ENCODE measurements around the gene FBXL19. TPM values are rescaled to one million over a fixed set of nuclear protein-coding genes. Genes with fewer than 3 reads are reported as not detected.

FBXL19 gene
- total RNA-seq, 1 donor from 2014 or later = 3.6 TPM

DNA sequence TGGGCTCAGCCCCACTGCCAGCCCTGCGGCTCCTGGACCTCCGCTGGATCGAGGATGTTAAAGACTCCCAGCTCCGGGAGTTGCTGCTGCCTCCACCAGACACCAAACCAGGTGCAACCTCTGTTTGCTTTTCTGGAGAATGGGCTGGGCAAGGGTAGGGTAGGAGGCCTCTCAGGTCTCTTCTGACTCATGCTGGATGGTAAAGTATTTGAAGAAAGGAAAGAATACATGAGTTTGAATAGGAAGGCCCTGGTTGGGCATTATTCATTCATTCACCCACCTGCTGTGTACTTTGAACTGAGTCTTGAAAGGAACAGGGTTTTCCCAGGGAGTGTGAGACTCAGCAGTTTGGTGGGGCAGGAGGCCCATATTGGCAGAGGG is 19.0 kb downstream of the FBXL19 start:
- no peak for ATAC-seq
- no peak for DNase-seq (ENCODE audit: low spot score)

DNA sequence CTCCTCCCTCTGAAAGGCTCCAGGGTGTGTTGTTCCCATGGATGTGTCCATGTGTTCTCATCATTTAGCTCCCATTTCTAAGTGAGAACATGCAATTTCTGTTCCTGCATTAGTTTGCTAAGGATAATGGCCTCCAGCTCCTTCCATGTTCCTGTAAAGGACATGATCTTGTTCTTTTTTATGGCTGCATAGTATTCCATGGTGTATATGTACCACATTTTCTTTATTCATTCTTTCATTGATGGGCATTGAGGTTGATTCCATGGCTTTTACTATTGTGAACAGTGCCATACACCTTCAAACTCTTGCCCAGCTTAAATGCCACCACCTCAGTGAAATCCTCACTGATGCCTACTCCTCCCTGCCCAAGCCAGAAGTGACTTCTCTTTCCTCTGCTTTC is 21.0 kb downstream of the FBXL19 start:
- no peak for ATAC-seq
- DNase-seq (ENCODE audit: low spot score) = no peak

DNA sequence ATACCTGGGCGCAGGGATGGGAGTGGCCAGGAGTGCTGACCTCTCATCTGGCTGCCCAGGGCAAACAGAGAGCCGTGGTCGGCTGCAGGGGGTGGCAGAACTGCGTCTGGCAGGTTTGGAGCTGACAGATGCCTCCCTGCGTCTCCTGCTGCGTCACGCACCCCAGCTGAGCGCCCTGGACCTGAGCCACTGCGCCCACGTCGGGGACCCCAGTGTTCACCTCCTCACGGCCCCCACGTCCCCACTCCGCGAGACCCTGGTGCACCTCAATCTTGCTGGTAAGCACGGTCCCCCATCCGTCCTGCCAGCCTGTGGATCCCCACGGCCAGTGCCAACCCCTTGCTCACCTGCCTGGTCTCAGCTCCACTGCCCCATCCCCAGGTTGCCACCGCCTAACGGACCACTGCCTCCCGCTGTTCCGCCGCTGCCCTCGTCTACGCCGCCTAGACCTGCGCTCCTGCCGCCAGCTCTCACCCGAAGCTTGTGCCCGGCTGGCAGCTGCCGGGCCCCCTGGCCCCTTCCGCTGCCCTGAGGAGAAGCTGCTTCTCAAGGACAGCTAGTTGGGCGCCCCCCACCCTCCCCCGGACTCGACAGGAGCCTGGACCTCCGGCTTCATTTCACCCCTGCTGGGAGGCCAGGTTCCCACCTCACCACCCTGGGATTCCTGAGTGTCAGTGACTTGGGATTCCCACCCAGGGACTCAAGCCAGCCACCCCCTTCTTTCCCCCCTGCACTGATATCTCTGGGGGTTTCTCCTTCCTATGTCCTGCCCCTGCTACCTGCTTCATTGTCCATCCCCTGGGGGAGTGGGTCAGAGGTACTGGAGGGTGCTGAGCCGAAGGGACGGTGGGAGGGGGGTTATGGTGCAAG is 23.5 kb downstream of the FBXL19 start:
- no peak for ATAC-seq
- peak; percentile 56 for DNase-seq (ENCODE audit: low spot score)

DNA sequence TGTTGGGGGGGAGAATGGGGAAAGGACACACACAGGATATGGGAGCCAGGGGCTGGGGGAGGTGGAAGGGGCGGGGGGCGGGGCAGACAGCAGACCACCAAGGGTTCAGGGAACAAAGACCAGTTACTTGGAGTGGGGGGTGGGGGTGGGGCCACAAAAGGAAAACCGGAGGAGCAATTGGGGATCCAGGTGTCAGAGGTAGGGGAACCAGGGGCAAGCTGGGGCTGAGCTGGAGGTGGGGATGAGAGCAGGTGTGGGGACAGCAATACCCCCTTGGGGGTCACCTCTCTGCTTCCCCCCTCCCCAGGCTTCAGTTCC is 24.1 kb downstream of the FBXL19 start:
- DNase-seq (ENCODE audit: low spot score) (no peak), ATAC-seq (no peak)

DNA sequence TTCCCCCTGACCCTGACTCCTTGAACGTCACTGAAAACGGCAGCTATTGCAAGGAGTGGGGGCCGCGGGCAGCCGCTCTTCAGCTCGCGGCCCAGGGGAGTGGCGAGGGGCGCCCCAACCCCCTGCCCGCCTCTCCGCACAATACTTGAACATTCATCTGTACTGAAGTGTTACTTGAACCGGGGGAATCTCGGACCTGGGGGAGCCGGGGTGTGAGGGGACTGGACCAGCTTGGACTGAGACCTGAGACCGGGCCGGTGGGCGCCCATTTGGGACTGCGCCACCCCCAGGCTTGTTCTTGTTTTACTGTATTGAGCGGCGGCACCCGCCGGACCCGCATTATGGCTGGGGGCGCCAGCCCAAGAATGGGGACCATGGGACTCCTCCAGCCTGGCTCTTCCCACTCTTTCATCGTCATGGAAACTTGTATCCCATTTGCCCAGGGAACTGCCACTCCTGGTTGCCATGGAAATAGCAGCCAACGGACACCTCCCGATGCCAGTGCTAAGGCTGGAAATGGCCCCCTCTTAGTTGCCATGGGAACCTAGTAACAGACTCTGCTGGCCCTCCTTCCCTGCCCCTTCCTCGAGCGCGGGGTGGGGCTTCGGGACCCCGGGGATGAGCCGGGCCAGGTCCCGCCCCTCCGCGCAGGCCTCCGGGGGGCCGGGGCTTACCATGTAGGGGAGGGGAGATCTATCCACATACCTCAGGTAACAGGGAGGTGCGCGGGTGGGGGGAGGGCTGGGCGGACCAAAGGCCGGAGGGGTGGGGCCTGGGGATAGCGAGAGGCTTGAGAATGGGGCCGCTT is 24.7 kb downstream of the FBXL19 start:
- DNase-seq (ENCODE audit: low spot score) (peak; percentile 92), ATAC-seq (peak; percentile 50)

DNA sequence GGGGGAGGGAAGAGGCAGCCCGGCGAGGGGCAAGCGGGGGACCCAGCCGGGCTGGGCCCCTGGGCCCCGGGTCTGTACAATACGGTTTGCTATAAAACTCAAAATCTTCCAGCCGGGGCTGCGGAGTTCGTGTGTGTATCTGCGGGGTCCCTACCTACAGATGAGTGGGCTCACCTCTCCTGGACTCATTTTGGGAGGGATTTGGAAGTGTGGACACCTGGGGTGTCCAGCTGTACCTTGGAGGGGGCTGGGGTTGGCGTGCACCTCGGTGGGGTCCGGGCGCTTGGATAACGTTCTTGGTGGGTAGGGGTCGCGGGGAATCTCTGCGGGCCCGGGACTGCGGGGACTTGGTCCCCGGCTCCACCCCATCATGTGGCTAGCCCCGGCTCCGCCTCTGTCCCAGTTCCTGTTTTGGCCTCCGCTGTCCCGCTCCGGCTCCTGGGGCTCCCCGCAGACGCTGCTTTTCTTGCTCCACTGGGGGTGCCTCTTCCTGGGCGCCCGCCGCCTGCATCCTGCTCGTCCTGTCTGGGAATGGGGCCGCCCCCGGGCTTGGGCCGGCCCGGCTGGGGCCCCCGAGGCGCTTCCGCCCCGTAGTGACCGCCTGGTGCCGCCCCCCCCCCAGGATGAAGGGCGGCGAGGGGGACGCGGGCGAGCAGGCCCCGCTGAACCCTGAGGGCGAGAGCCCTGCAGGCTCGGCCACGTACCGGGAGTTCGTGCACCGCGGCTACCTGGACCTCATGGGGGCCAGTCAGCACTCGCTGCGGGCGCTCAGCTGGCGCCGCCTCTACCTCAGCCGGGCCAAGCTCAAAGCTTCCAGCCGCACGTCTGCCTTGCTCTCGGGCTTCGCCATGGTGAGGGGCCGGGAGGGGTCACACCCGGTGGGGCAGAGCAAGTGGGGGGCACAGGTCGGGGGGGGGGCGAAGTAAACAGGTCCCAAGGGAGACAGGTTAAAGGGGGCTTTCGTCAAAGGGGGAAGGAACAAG is 25.6 kb downstream of the FBXL19 start, which contains the start of gene ORAI3:
TSS of gene ORAI3 (plus strand) at position 402 of the 983 bp plus-strand sequence. CDS start at position 624, 222 bp downstream.
- peak; percentile 85 for DNase-seq (ENCODE audit: low spot score)
- ATAC-seq = peak; percentile 64

DNA sequence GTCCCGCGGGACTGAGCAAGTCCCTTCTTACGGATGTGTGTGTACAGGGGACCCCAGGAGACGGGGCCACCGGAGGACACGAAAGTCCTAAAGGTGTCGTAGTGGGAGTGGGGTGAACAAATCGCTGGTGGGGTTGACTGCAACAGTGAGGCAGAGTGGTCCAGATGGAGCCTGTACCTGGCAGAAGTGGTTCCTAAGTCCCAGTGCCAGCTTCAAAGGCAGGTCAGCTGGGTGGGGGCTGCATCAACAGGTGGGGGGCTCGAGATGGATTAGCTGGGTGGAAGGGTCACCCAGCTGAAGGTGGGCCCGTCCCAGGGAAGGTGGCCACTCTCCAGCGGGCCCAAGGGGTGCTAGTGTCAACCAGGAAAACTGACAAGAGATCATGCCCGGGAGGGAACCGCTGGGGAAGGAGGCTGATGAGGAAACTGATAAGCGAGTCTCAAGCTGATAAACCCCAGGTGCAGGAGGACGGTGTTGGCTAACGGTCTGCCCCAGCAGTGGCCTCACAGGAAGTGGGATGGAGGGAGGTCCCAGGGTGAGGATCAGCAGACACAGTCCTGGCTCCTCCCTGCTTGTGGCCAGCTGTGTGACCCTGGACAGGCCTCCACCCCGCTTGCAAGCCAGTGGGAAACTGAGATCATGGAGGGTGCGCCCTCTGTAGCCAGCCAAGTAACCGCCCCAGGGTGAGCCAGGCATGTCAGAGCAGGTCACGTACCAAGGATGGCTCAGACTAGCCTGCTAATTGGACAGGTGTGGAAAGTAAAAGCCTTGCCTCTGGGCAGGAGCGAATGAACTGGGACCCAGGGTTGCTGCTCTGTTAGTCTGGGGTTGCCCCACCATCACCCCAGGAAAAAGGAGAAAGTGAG is 26.5 kb downstream of the FBXL19 start:
- peak; percentile 70 for ATAC-seq
- DNase-seq (ENCODE audit: low spot score) = peak; percentile 98

DNA sequence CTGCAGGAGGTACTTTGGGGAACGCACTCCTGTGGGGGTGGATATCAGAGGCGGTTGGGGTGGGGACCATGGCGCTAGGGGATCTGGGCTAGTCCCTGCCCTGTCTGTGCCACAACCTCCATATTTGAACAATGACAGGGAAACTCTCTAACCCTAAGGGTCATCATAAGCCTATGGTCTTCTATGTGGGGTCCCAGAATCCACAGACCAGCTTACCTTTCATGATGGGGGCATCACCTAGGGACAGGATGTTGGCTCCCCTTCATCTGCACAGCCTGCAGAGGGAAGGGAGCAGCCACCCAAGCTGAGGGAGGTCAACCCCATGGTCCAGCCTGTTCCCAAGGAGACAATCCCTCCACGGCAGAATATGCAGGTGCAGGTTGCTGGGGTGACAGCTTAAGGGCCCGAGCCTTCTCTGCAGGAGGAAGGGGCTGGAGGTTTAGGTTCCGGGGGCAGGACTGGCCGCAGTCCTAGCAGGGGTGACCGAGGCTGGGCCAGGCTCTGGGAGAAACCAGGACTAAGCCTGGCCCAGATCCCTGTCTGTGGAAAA is 27.2 kb downstream of the FBXL19 start:
- ATAC-seq (no peak), DNase-seq (ENCODE audit: low spot score) (peak; percentile 54)

DNA sequence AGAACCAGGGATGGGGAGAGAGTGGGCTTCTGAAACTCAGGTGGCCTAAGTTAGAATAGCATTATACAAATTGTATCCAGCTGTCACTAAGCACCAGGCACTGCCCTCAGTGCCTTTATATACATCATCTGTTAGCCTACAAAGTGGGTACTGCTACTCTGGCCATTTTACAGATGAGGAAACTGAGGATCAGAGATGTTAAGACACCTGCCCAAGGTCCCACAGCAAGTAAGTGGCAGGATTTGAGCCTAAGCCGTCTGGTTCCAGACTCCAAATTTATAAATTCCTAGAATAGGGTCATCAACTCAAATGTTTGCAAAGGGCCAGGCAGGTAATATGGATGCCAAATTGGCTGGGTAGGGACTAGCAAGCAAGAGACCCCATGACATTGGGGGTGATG is 27.8 kb downstream of the FBXL19 start:
- ATAC-seq = no peak
- DNase-seq (ENCODE audit: low spot score) = no peak

DNA sequence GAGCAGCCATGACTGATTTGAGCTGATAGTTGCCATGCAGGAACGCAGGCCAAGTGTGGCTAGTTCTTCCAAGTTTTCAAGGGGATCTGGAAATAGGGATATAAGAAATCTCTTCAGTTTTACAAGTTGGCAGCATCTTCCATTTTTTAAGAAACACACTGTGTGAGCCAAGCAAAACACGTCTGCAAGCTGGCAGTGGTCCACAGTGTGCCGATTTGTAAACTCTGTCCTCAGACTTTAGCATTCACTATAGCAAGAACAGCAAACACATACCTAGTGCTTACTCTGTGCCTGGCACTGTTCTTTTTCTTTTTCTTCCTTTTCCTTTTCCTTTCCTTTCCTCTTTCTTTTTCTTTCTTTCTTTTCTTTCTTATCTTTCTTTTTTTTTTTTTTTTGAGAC is 28.4 kb downstream of the FBXL19 start:
- ATAC-seq (peak; percentile 10), DNase-seq (ENCODE audit: low spot score) (peak; percentile 93)

DNA sequence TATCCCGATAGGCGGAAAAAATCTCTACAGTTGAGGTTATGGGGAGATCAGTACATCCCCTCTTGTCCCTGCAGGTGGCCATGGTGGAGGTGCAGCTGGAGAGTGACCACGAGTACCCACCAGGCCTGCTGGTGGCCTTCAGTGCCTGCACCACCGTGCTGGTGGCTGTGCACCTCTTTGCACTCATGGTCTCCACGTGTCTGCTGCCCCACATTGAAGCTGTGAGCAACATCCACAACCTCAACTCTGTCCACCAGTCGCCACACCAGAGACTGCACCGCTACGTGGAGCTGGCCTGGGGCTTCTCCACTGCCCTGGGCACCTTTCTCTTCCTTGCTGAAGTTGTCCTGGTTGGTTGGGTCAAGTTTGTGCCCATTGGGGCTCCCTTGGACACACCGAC is 29.7 kb downstream of the FBXL19 start:
- DNase-seq (ENCODE audit: low spot score) (no peak), ATAC-seq (no peak)

DNA sequence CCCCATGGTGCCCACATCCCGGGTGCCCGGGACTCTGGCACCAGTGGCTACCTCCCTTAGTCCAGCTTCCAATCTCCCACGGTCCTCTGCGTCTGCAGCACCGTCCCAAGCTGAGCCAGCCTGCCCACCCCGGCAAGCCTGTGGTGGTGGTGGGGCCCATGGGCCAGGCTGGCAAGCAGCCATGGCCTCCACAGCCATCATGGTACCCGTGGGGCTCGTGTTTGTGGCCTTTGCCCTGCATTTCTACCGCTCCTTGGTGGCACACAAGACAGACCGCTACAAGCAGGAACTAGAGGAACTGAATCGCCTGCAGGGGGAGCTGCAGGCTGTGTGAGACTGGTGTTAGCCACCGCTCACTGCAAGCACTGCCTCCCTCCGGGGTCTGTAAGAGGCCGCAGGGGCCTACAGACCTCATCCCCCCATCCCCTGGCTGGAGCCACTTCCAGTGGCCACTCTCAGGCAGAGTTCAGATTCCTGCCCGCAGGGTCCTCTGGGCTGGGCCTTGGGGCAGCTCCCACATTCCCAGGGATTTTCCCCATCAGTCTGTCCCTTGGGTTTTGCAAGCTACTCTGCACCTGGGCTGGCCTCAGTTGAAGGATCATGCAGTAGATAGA is 30.2 kb downstream of the FBXL19 start:
- DNase-seq (ENCODE audit: low spot score) (no peak), ATAC-seq (no peak)

DNA sequence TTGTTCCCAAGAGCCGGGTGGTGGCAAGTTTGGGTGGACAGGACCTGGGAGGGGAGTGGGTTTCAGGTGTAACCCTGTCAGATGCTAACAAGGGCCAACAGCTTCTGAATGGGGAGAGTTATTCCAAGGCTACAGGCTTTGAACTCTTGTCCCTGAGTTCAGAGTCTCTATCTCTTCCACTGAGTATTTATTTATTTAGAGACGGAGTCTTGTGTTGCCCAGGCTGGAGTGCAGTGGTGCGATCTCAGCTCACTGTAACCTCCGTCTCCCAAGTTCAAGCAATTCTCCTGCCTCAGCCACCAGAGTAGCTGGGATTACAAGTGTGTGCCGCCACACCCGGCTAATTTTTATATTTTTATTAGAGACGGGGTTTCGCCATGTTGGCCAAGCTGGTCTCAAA is 31.6 kb downstream of the FBXL19 start:
- ATAC-seq (peak; percentile 2), DNase-seq (ENCODE audit: low spot score) (no peak)

DNA sequence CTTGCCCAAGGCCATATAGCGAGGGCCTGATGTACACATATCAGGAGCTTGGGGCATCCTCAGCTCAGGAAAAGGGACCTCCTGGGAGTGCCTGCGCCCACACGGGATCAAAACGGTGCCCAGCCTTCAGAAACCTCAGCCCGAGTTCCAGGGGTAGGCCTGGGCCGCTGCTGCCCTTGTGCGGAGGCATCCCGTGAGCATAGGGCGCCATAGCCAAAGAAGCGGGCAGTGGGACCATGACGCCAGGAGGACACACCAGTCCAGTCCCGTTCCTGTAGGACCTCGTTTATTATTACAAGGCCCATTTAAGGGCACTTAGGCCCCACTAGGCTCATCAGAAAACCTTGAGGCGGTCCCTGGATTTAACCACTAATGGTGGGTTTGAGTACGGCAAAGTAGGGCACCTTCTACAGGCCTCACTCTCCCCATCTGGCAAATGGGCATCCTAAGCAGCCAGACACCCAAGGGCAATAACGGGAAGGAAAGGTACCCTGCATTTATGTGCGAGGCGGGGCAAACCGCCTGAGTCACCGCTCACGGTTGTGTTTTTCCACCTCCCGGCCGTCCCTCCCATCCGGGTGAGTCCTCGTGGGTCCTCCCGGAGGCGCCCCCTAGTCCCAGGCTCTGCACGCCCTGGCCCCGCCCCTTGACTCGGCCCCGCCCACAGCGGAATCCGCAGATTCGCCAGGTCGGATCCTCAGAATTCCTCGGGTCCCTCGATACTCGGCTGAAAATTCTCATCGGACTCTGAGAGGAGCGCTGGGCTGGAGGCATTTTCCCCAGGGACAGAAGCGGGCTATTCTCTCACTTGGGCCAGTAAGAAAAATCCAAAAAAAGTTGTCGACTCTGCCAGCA is 33.5 kb downstream of the FBXL19 start:
- ATAC-seq (peak; percentile 70), DNase-seq (ENCODE audit: low spot score) (peak; percentile 86)

DNA sequence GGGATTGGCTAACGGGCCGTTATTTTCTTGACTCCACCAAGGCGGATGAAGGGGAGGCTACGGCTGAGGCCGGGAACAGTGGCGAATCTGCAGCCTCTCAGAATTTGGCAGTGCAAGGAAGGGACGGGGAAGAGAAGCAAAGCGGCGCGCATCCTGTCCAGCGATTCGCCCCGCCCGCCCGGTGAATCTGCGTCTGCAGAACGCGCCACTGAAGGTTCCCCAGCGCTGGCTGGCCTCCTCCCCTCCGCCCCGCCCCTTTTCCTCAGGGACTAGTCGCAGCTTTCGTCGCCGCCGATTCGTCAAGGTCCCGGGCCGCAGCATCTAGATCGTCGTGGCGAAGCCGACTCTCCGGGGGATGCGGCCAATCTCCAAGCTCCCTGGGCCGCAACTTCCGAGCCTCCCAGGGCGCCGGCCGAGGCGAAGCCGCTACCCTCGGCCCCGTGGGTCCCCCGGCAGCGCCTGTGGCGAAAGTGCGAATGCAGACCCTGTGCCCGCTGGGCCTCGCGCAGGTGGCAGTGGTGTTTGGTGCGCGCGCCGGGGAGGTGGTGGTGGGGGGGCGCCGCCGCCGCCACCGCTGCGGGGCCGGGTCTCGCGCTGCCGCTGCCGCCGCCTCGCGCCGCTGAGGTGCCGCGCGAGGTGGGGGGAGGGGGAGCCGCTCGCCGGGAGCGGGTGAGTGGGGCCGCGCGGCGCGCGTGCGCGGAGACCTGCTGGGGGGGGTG is 34.2 kb downstream of the FBXL19 start, which contains the start of gene SETD1A:
TSS of gene SETD1A (plus strand) at position 299 of the 719 bp plus-strand sequence. CDS start 978 bp downstream, outside the sequence.
- ATAC-seq (peak; percentile 86), DNase-seq (ENCODE audit: low spot score) (peak; percentile 96)

DNA sequence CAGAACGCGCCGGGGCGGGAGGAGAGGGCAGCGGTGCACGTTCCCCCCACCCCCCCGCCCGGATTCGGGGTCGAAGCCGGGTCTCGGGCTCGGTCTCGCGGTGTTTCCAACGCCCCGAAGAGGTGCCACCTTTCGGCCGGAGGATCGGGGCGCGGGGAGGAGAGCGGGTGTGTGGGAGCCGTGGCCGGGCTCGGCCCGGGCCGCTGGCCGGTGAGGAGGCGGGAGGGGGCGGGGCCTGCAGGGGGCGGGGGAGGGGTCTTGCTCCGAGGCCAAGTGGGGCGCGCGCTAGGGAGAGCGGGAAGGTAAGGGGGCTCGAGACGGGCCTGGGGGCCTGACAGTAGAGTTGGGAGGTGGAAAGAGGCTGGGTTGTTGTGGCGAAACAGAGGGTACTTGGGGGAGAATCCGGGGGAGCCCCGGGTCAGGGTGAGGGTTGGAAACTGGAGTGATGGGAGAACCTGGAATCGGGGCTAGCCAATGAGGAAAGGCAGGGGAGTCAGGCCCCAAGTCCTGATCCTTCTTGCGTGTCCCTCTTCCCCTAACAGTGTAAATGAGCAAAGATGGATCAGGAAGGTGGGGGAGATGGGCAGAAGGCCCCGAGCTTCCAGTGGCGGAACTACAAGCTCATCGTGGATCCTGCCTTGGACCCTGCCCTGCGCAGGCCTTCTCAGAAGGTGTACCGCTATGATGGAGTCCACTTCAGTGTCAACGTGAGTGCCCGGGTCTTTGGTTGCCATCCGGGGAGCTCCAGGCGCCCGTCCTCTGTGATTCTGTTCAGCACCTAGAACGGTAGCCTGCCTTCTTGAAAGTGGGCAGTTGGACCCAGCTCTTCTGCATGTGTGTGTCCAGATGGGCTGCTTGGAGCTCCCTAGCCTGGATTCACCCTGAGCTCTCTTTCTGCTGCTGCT is 35.1 kb downstream of the FBXL19 start:
- ATAC-seq (peak; percentile 26), DNase-seq (ENCODE audit: low spot score) (no peak)
